GM21825 (cell line): Measurements from ENCODE around the gene SCFD2.
"Not testable (repeated sequence)": the region's sequence is repeated elsewhere in the genome, so short reads cannot be mapped to it uniquely, and the experiment has no call there.

ENCODE experiments used
- ATAC-seq: cut with Tn5 transposase; IDR thresholded peaks from one replicate; pipeline ENCODE4 v1.9.1; 2021; ENCODE audit warnings: mild to moderate bottlenecking, moderate library complexity; ENCODE audit not compliant: unreplicated experiment

Gene SCFD2

GRCh38 chr4:52840531-52841370 is 525.1 kb downstream of the SCFD2 start:
- no peak for ATAC-seq

- ATAC-seq: no peak
Observed at GRCh38 chr4:52838729-52839586, 526.9 kb downstream of the SCFD2 start.

- ATAC-seq: no peak
Observed at GRCh38 chr4:52837716-52838558, 527.9 kb downstream of the SCFD2 start.

DNA sequence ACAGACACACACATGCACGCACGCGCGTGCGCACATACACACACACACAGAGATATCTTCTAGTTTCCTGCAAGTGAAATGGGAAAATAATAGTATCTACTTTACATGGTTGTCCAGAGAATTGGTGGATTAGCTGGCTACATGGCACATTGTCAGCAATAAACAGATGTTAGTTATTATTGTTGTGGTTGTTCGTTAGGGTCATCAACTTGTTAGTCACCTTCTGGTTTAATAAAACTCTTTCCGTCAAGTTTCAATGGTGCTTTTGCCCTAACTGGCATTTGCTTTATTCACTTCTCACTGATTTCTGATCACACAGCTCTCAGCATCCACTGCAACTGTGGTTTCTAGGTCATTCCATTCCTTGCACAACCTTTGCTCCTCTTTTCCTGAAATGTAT is 529.2 kb downstream of the SCFD2 start:
- no peak for ATAC-seq

- ATAC-seq: no peak
Observed at GRCh38 chr4:52836120-52836519, 529.7 kb downstream of the SCFD2 start.

GRCh38 chr4:52834641-52835456 is 531.0 kb downstream of the SCFD2 start:
- ATAC-seq: not testable (repeated sequence)

GRCh38 chr4:52833941-52834525 is 531.8 kb downstream of the SCFD2 start:
- no peak for ATAC-seq

- no peak for ATAC-seq
Observed at GRCh38 chr4:52825460-52826090, 540.3 kb downstream of the SCFD2 start.

GRCh38 chr4:52824603-52825459 is 541.0 kb downstream of the SCFD2 start:
- ATAC-seq: no peak

DNA sequence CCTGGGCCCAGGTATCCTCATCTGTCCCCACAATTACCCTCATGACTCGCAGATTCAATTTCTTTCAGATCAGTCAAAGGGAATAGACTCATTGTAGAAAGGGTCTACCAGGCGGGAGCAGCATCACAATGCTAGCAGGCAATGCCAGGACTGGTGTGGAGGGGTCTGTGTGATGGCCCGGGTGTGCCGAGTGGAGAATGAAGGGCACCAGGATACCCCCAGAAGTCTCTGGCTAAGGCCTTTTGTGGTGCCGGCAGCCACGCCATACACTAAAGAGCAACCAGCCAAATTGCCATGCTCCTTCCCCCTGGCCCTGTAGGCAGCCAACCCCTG is 541.6 kb downstream of the SCFD2 start:
- no peak for ATAC-seq

GRCh38 chr4:52823702-52824092 is 542.2 kb downstream of the SCFD2 start:
- ATAC-seq: no peak
